ENCODE measurements around the gene AMZ2. TPM values are rescaled to one million over a fixed set of nuclear protein-coding genes. Genes with fewer than 3 reads are reported as not detected.

Gene AMZ2
- total and polyA plus RNA-seq, 4 donors = 11.6 to 19.6 (median 17.3) TPM

DNA sequence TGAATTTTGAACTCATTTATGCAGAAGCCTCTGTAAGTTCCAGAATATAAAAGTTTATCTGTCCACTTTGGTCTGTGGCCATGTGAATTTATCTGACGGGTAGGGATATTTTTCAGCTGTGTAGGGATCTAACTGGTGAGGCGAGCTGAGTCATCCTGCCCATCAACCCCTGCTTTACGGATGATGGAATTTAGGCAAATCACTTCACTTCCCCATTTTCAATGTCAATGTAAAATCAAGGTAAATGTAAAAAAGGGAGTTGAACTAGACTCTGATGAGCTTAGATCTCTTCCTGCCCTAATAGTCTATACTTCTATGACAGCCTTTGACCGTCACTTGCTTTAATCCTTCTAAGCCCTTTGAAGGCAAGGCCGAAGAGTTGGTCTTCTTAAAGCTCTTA, 40.5 kb downstream of the AMZ2 start (continued):
- TF ChIP-seq, protein P1, sequence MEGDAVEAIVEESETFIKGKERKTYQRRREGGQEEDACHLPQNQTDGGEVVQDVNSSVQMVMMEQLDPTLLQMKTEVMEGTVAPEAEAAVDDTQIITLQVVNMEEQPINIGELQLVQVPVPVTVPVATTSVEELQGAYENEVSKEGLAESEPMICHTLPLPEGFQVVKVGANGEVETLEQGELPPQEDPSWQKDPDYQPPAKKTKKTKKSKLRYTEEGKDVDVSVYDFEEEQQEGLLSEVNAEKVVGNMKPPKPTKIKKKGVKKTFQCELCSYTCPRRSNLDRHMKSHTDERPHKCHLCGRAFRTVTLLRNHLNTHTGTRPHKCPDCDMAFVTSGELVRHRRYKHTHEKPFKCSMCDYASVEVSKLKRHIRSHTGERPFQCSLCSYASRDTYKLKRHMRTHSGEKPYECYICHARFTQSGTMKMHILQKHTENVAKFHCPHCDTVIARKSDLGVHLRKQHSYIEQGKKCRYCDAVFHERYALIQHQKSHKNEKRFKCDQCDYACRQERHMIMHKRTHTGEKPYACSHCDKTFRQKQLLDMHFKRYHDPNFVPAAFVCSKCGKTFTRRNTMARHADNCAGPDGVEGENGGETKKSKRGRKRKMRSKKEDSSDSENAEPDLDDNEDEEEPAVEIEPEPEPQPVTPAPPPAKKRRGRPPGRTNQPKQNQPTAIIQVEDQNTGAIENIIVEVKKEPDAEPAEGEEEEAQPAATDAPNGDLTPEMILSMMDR (IDR thresholded peaks at IDR 0.05; ENCODE audit: low read depth, low read length, missing input control) = no peak
- TF ChIP-seq, protein P2, sequence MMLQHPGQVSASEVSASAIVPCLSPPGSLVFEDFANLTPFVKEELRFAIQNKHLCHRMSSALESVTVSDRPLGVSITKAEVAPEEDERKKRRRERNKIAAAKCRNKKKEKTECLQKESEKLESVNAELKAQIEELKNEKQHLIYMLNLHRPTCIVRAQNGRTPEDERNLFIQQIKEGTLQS (IDR thresholded peaks at IDR 0.05) = no peak
- TF ChIP-seq SP1 (IDR thresholded peaks at IDR 0.05) = no peak
- TF ChIP-seq GABPA (IDR thresholded peaks at IDR 0.05 in 1 of 2, conservative IDR thresholded peaks at IDR 0.05 in 1 of 2) = no peak

DNA sequence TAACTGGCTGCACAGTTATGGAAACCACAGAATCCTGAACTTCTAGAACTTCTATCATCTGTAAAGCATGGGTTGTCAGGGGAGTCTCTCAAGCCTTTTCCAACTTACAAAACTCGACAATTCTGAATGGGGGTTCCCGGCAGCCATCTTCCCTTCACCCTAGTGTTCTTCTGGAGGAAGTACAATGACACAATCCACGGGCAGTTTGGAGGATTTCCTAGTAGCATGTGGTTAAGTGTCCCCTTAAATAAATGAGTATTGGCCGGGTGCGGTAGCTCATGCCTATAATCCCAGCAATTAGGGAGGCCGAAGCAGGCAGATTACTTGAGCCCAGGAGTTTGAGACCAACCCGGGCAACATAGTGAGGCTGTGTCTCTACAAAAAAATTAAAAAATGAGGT, 41.0 kb downstream of the AMZ2 start:
- Histone ChIP-seq H3K9ac (ENCODE audit: low read depth in 1 of 2, low read length in 2 of 2) (no peak overlapping the region), H3K4me3 (ENCODE audit: low read depth in 1 of 3, low read length in 3 of 3) (no peak overlapping the region), H3K27ac (ENCODE audit: low read depth in 1 of 2, low read length in 2 of 2) (no peak overlapping the region), H3K9me3 (ENCODE audit: control insufficient read depth in 4 of 4, low read length in 3 of 4) (no peaks in the 10 kb centered on the region), H3K4me1 (ENCODE audit: control insufficient read depth in 4 of 4, insufficient read depth in 4 of 4, low read length in 3 of 4) (peaks cover 5 to 22% (median 15%) of the 10 kb centered on the region in 4 donors), H3K27me3 (ENCODE audit: control insufficient read depth in 4 of 4, insufficient read depth in 4 of 4, low read length in 3 of 4) (no peaks in the 10 kb centered on the region), H3K36me3 (ENCODE audit: control insufficient read depth in 4 of 4, insufficient read depth in 3 of 4, low read depth in 1 of 4, low read length in 3 of 4) (no peaks in the 10 kb centered on the region)
- TF ChIP-seq, protein P1 (IDR thresholded peaks at IDR 0.05; ENCODE audit: low read depth, low read length, missing input control) = no peak
- TF ChIP-seq, protein P3, sequence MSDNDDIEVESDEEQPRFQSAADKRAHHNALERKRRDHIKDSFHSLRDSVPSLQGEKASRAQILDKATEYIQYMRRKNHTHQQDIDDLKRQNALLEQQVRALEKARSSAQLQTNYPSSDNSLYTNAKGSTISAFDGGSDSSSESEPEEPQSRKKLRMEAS (IDR thresholded peaks at IDR 0.05) = no peak
- TF ChIP-seq YY1 (IDR thresholded peaks at IDR 0.05) (peak; percentile 41), EGR1 (IDR thresholded peaks at IDR 0.05; ENCODE audit: low read depth in 2 of 2) (no peak), HNF4A (conservative IDR thresholded peaks at IDR 0.05) (no peak), JUND (IDR thresholded peaks at IDR 0.05) (no peak)
- no peak for DNase-seq (ENCODE audit: low spot score)
- 84% methylated on average over 7 of the region's 7 CpGs for WGBS

- Histone ChIP-seq H3K4me1 (ENCODE audit: control insufficient read depth in 4 of 4, insufficient read depth in 4 of 4, low read length in 3 of 4) (peaks cover 5 to 22% (median 15%) of the 10 kb centered on the region in 4 donors), H3K36me3 (ENCODE audit: control insufficient read depth in 4 of 4, insufficient read depth in 3 of 4, low read depth in 1 of 4, low read length in 3 of 4) (no peaks in the 10 kb centered on the region), H3K9ac (ENCODE audit: low read depth in 1 of 2, low read length in 2 of 2) (peak overlapping the region in 1 of 2 donors; percentile 54), H3K4me3 (ENCODE audit: low read depth in 1 of 3, low read length in 3 of 3) (no peak overlapping the region), H3K9me3 (ENCODE audit: control insufficient read depth in 4 of 4, low read length in 3 of 4) (no peaks in the 10 kb centered on the region), H3K27ac (ENCODE audit: low read depth in 1 of 2, low read length in 2 of 2) (peak overlapping the region in 1 of 2 donors; percentile 36), H3K27me3 (ENCODE audit: control insufficient read depth in 4 of 4, insufficient read depth in 4 of 4, low read length in 3 of 4) (no peaks in the 10 kb centered on the region)
- 91% methylated on average over 7 of the region's 7 CpGs for WGBS
- DNase-seq (ENCODE audit: low spot score) = no peak
- no peak for TF ChIP-seq FOXA2 (IDR thresholded peaks at IDR 0.05)
- TF ChIP-seq EGR1 (IDR thresholded peaks at IDR 0.05; ENCODE audit: low read depth in 2 of 2) = no peak
- no peak for TF ChIP-seq NR2F2 (IDR thresholded peaks at IDR 0.05)
- no peak for TF ChIP-seq REST (IDR thresholded peaks at IDR 0.05)
- TF ChIP-seq, protein P3 (IDR thresholded peaks at IDR 0.05) = no peak
- no peak for TF ChIP-seq TAF1 (conservative IDR thresholded peaks at IDR 0.05)
- no peak for TF ChIP-seq ZBTB33 (IDR thresholded peaks at IDR 0.05)
- TF ChIP-seq, protein P1 (IDR thresholded peaks at IDR 0.05; ENCODE audit: low read depth, low read length, missing input control) = no peak
- no peak for TF ChIP-seq FOXA1 (IDR thresholded peaks at IDR 0.05)
- TF ChIP-seq GABPA (IDR thresholded peaks at IDR 0.05 in 1 of 2, conservative IDR thresholded peaks at IDR 0.05 in 1 of 2) = no peak
- TF ChIP-seq HNF4A (conservative IDR thresholded peaks at IDR 0.05) = no peak
- TF ChIP-seq YY1 (IDR thresholded peaks at IDR 0.05) = no peak
- no peak for TF ChIP-seq RXRA (IDR thresholded peaks at IDR 0.05)
Measured at GRCh38 chr17:68289473-68289872, 41.6 kb downstream of the AMZ2 start.
